Esophagus muscularis mucosa (tissue), 3 donors: Measurements from ENCODE around the gene CFD.

Experiments
- EP300 ChIP-seq: sonication (generic); formaldehyde crosslinking; IDR thresholded peaks from one replicate; pipeline ENCODE4 v1.6.1; 2017; ENCODE audit warnings: antibody characterized with exemption
- POLR2AphosphoS5 ChIP-seq, 2 donors: sonication (generic); formaldehyde crosslinking; IDR thresholded peaks; one replicate each; pipeline ENCODE4 v1.6.1; 2017; ENCODE audit warnings: antibody characterized with exemption in 2 of 2

- TF ChIP-seq POLR2AphosphoS5 (IDR thresholded peaks at IDR 0.05) (no peak), EP300 (no peak)
Observed at GRCh38 chr19:898663-899062, 39.2 kb downstream of the CFD start.
